ENCODE data around the gene PTTG2.

DNA sequence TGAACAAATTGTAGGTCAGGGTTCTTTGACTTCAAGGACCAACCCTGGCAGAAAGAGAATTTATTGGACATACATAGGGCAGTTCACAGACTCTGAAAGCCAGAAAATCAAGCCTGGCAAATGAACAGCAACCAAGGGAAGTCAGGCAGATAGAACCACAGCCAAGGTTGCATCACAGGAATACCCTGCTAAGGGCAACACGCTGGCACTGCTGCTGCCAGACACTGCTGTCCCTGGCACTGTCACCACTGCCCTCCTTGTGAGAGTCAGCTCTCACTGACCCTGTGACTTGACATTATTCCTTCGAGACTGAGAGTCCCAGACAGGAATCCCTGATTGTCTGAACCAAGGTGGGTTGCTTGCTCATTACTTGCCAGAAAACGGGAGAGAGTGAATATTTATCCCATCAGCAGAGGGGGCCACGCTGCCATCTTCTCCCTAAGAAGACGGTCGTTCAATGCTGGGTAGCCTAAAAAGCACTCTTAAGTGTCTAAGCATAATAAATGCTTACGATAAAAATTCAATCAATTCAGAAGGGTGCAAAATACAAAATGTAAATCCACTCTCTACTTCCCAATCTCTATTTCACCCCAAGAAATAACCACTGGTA lies 23.2 kb upstream of the PTTG2 start:
- no peak for TF ChIP-seq POLR2A (IDR thresholded peaks at IDR 0.05)
- TF ChIP-seq, protein P1, sequence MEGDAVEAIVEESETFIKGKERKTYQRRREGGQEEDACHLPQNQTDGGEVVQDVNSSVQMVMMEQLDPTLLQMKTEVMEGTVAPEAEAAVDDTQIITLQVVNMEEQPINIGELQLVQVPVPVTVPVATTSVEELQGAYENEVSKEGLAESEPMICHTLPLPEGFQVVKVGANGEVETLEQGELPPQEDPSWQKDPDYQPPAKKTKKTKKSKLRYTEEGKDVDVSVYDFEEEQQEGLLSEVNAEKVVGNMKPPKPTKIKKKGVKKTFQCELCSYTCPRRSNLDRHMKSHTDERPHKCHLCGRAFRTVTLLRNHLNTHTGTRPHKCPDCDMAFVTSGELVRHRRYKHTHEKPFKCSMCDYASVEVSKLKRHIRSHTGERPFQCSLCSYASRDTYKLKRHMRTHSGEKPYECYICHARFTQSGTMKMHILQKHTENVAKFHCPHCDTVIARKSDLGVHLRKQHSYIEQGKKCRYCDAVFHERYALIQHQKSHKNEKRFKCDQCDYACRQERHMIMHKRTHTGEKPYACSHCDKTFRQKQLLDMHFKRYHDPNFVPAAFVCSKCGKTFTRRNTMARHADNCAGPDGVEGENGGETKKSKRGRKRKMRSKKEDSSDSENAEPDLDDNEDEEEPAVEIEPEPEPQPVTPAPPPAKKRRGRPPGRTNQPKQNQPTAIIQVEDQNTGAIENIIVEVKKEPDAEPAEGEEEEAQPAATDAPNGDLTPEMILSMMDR (IDR thresholded peaks at IDR 0.05): no peak
